Fibroblast of the conjunctiva (primary cell): Measurements from ENCODE around the gene PDK1.
A peak's percentile ranks its signal among the peaks of the same experiment; 100 is the strongest.

Experiments
- DNase-seq: peaks from one replicate; pipeline ENCODE4 v3.0.0-alpha.2; 2010; ENCODE audit warnings: low read depth

Gene PDK1

GRCh38 chr2:172597176-172597842 lies 41.4 kb downstream of the PDK1 start:
- no peak for DNase-seq

GRCh38 chr2:172599947-172600346 lies 44.1 kb downstream of the PDK1 start:
- DNase-seq = no peak

GRCh38 chr2:172600557-172601008 lies 44.7 kb downstream of the PDK1 start:
- no peak for DNase-seq

GRCh38 chr2:172606285-172606684 lies 50.4 kb downstream of the PDK1 start:
- peak; percentile 33 for DNase-seq

GRCh38 chr2:172607379-172607928 lies 51.6 kb downstream of the PDK1 start:
- peak; percentile 24 for DNase-seq

- DNase-seq = no peak
Measured at GRCh38 chr2:172609488-172609887, 53.6 kb downstream of the PDK1 start.

GRCh38 chr2:172612051-172612450 lies 56.2 kb downstream of the PDK1 start:
- DNase-seq = no peak

- no peak for DNase-seq
Measured at GRCh38 chr2:172613040-172613439, 57.1 kb downstream of the PDK1 start.

- no peak for DNase-seq
Measured at GRCh38 chr2:172613615-172614231, 57.8 kb downstream of the PDK1 start.

GRCh38 chr2:172614932-172615331 lies 59.0 kb downstream of the PDK1 start:
- DNase-seq = no peak

GRCh38 chr2:172615727-172616261 lies 59.9 kb downstream of the PDK1 start:
- no peak for DNase-seq

GRCh38 chr2:172617115-172617514 lies 61.2 kb downstream of the PDK1 start:
- no peak for DNase-seq

GRCh38 chr2:172623249-172623965 lies 67.5 kb downstream of the PDK1 start:
- no peak for DNase-seq

GRCh38 chr2:172624996-172625395 lies 69.1 kb downstream of the PDK1 start:
- no peak for DNase-seq

- no peak for DNase-seq
Measured at GRCh38 chr2:172627181-172627580, 71.3 kb downstream of the PDK1 start.

- no peak for DNase-seq
Measured at GRCh38 chr2:172628085-172628484, 72.2 kb downstream of the PDK1 start.

GRCh38 chr2:172629586-172629985 lies 73.7 kb downstream of the PDK1 start:
- no peak for DNase-seq

- no peak for DNase-seq
Measured at GRCh38 chr2:172630181-172630580, 74.3 kb downstream of the PDK1 start.

GRCh38 chr2:172634477-172634876 lies 78.6 kb downstream of the PDK1 start:
- DNase-seq = no peak

GRCh38 chr2:172635548-172635947 lies 79.7 kb downstream of the PDK1 start:
- no peak for DNase-seq

GRCh38 chr2:172639256-172639655 lies 83.4 kb downstream of the PDK1 start:
- no peak for DNase-seq

- DNase-seq = peak; percentile 37
Measured at GRCh38 chr2:172639823-172640222, 83.9 kb downstream of the PDK1 start.

GRCh38 chr2:172640389-172640788 lies 84.5 kb downstream of the PDK1 start:
- DNase-seq = no peak
